Astrocyte (in vitro differentiated cells and primary cell): Measurements from ENCODE around the gene BTN3A1. TPM values are rescaled to one million over a fixed set of nuclear protein-coding genes. Genes with fewer than 3 reads are reported as not detected.

ENCODE experiments used
- DNase-seq: peaks from one replicate; pipeline ENCODE4 v3.0.0-alpha.2; 2010; ENCODE audit warnings: low read depth
- FAIRE-seq: peaks from 2 replicates; lab custom pipeline; 2011; peaks lifted over from hg19 to GRCh38; lab: Jason Lieb, UNC
- H2AFZ ChIP-seq: 2 replicates; pipeline ENCODE4 v1.6.0; 2012; ENCODE audit warnings: low read depth, low read length, inconsistent platforms
- H3K27ac ChIP-seq: 2 replicates; pipeline ENCODE4 v1.5.1; 2011; ENCODE audit warnings: low read depth, low read length, inconsistent platforms
- H3K27me3 ChIP-seq: 2 replicates; pipeline ENCODE4 v1.6.0; 2011; ENCODE audit warnings: low read length, inconsistent platforms; ENCODE audit not compliant: insufficient read depth
- H3K36me3 ChIP-seq: 2 replicates; pipeline ENCODE4 v1.5.1; 2011; ENCODE audit warnings: low read length, inconsistent platforms; ENCODE audit not compliant: insufficient read depth
- H3K4me1 ChIP-seq: 2 replicates; pipeline ENCODE4 v1.5.1; 2011; ENCODE audit warnings: low read length, inconsistent platforms; ENCODE audit not compliant: insufficient read depth
- H3K4me2 ChIP-seq: 2 replicates; pipeline ENCODE4 v1.6.0; 2012; ENCODE audit warnings: low read length, inconsistent platforms
- H3K4me3 ChIP-seq: 2 replicates; pipeline ENCODE4 v1.5.1; 2011; ENCODE audit warnings: low read depth, mild to moderate bottlenecking, low read length, inconsistent platforms; ENCODE audit not compliant: insufficient read depth
- H3K79me2 ChIP-seq: 2 replicates; pipeline ENCODE4 v1.6.0; 2012; ENCODE audit warnings: mild to moderate bottlenecking, low read length, inconsistent platforms; ENCODE audit not compliant: insufficient read depth
- H3K9ac ChIP-seq: 2 replicates; pipeline ENCODE4 v1.6.0; 2012; ENCODE audit warnings: mild to moderate bottlenecking, low read length, inconsistent platforms
- H3K9me3 ChIP-seq: 2 replicates; pipeline ENCODE4 v1.5.1; 2012; ENCODE audit warnings: low read depth, mild to moderate bottlenecking, low read length, inconsistent platforms; ENCODE audit not compliant: insufficient read depth
- H4K20me1 ChIP-seq: 2 replicates; pipeline ENCODE4 v1.6.0; 2012; ENCODE audit warnings: low read length, inconsistent platforms; ENCODE audit not compliant: insufficient read depth
- H3K27ac Mint-ChIP-seq: one replicate; pipeline ENCODE4 v1.8.0; 2021; ENCODE audit warnings: mild to moderate bottlenecking, mixed read lengths; ENCODE audit not compliant: unreplicated experiment
- H3K27me3 Mint-ChIP-seq: one replicate; pipeline ENCODE4 v1.8.0; 2021; ENCODE audit warnings: low read depth, mixed read lengths; ENCODE audit not compliant: unreplicated experiment
- H3K36me3 Mint-ChIP-seq: one replicate; pipeline ENCODE4 v1.8.0; 2021; ENCODE audit warnings: low read depth, mixed read lengths; ENCODE audit not compliant: unreplicated experiment
- H3K4me1 Mint-ChIP-seq: one replicate; pipeline ENCODE4 v1.8.0; 2021; ENCODE audit warnings: low read depth, mixed read lengths; ENCODE audit not compliant: unreplicated experiment
- H3K4me3 Mint-ChIP-seq: one replicate; pipeline ENCODE4 v1.8.0; 2021; ENCODE audit warnings: mild to moderate bottlenecking, moderate library complexity, mixed read lengths; ENCODE audit not compliant: unreplicated experiment
- H3K9me3 Mint-ChIP-seq: one replicate; pipeline ENCODE4 v1.8.0; 2021; ENCODE audit warnings: mild to moderate bottlenecking, mixed read lengths; ENCODE audit not compliant: unreplicated experiment
- EZH2 ChIP-seq: IDR thresholded peaks from 2 replicates; pipeline ENCODE4 v1.6.1; 2012; ENCODE audit warnings: mild to moderate bottlenecking, low read length, inconsistent platforms; ENCODE audit not compliant: insufficient read depth
- total RNA-seq: library from RNA; stranded (reverse); gene quantifications from 2 replicates; pipeline ENCODE4 v1.2.1, GENCODE V29; 2021
- TF ChIP-seq, protein P1 (sequence below): IDR thresholded peaks from 2 replicates; pipeline ENCODE4 v1.5.1; 2011; ENCODE audit warnings: low read depth, mild to moderate bottlenecking, inconsistent platforms, low read length, moderate library complexity; ENCODE audit not compliant: insufficient read depth

BTN3A1 gene
- total RNA-seq, 1 donor from 2014 or later, result 22.2 TPM

DNA sequence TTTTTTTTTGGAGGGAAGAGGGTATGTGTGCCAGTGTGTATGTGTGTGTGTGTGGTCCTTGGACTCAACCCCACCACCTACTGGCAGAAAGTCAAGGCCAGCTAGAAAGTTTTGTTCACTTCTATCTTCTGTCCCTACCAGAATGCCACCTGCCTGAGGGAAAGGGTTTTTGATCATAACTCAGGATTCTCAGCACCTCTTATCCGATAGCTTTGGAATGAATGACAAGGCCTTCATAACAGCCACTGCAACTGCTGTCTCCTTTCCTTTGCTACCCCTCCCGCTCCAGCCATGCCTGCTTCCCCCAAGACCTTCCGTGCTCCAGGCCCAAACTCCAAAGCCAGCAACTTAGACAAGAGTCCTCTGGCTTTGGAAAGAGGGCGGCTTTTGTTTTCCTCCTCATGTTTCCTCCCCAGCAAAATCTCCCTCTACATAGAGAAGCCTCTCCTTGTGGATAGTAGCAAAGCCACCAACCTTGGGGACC is 18.7 kb downstream of the BTN3A1 start:
- peaks cover 16% of the 10 kb centered on the region for H3K79me2 ChIP-seq

GRCh38 chr6:26421259-26422144 is 19.4 kb downstream of the BTN3A1 start:
- TF ChIP-seq, protein P1, sequence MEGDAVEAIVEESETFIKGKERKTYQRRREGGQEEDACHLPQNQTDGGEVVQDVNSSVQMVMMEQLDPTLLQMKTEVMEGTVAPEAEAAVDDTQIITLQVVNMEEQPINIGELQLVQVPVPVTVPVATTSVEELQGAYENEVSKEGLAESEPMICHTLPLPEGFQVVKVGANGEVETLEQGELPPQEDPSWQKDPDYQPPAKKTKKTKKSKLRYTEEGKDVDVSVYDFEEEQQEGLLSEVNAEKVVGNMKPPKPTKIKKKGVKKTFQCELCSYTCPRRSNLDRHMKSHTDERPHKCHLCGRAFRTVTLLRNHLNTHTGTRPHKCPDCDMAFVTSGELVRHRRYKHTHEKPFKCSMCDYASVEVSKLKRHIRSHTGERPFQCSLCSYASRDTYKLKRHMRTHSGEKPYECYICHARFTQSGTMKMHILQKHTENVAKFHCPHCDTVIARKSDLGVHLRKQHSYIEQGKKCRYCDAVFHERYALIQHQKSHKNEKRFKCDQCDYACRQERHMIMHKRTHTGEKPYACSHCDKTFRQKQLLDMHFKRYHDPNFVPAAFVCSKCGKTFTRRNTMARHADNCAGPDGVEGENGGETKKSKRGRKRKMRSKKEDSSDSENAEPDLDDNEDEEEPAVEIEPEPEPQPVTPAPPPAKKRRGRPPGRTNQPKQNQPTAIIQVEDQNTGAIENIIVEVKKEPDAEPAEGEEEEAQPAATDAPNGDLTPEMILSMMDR, result no peak
- TF ChIP-seq EZH2, result no peak
- peak; percentile 54 for FAIRE-seq

More for the DNA sequence above, 18.7 kb downstream of the BTN3A1 start:
- peaks cover 8% of the 10 kb centered on the region for H3K9me3 Mint-ChIP-seq
- FAIRE-seq (no peak), DNase-seq (peak; percentile 33)
- peaks cover 14% of the 10 kb centered on the region for H3K36me3 Mint-ChIP-seq
- H3K27me3 ChIP-seq, result no peaks in the 10 kb centered on the region
- H3K4me1 ChIP-seq, result peaks cover 7% of the 10 kb centered on the region
- H3K9me3 ChIP-seq, result no peaks in the 10 kb centered on the region
- H2AFZ ChIP-seq, result peak overlapping the region; percentile 91
- no peak overlapping the region for H3K4me3 Mint-ChIP-seq
- H3K4me3 ChIP-seq, result peak overlapping the region; percentile 91
- H3K36me3 ChIP-seq, result no peaks in the 10 kb centered on the region
- H3K4me2 ChIP-seq, result peak overlapping the region; percentile 90
- H4K20me1 ChIP-seq, result no peaks in the 10 kb centered on the region
- TF ChIP-seq EZH2, result no peak
- TF ChIP-seq, protein P1, result peak; percentile 35
- H3K27ac Mint-ChIP-seq, result no peak overlapping the region
- peak overlapping the region; percentile 84 for H3K27ac ChIP-seq
- peaks cover 4% of the 10 kb centered on the region for H3K4me1 Mint-ChIP-seq
- H3K27me3 Mint-ChIP-seq, result no peaks in the 10 kb centered on the region
- peak overlapping the region; percentile 97 for H3K9ac ChIP-seq

DNA sequence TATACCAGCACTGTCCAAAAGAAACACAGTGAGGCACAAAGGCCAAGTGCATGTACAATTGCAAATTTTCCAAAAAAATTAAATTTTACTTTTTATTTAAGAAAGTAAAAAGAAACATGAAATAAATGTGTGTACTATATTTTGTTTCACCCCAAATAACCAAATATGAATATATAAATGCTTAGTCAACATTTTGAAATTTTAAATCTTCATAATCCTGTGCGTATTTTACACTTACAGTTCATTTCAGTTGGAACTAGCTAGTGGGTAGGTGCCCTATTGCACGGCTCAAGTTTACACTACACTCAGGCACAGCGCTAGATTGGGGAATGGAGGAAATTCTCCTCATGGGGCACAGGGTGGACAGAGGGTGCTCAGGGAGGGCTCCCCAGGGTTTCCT is 20.3 kb downstream of the BTN3A1 start:
- no peak overlapping the region for H3K27ac ChIP-seq
- no peaks in the 10 kb centered on the region for H4K20me1 ChIP-seq
- H3K9ac ChIP-seq, result peak overlapping the region; percentile 97
- no peaks in the 10 kb centered on the region for H3K27me3 ChIP-seq
- peaks cover 12% of the 10 kb centered on the region for H3K36me3 ChIP-seq
- TF ChIP-seq EZH2, result no peak
- TF ChIP-seq, protein P1, result no peak
- no peak for FAIRE-seq
- no peak overlapping the region for H3K27ac Mint-ChIP-seq
- peak overlapping the region; percentile 90 for H3K4me2 ChIP-seq
- peaks cover 23% of the 10 kb centered on the region for H3K36me3 Mint-ChIP-seq
- peaks cover 8% of the 10 kb centered on the region for H3K9me3 Mint-ChIP-seq
- peaks cover 1% of the 10 kb centered on the region for H3K4me1 Mint-ChIP-seq
- peak overlapping the region; percentile 52 for H3K4me3 Mint-ChIP-seq
- no peak for DNase-seq
- H3K79me2 ChIP-seq, result peaks cover 16% of the 10 kb centered on the region
- H3K27me3 Mint-ChIP-seq, result no peaks in the 10 kb centered on the region
- peaks cover 7% of the 10 kb centered on the region for H3K4me1 ChIP-seq
- no peaks in the 10 kb centered on the region for H3K9me3 ChIP-seq
- H3K4me3 ChIP-seq, result peak overlapping the region; percentile 91
- no peak overlapping the region for H2AFZ ChIP-seq

More at GRCh38 chr6:26421259-26422144, 19.4 kb downstream of the BTN3A1 start:
- Histone ChIP-seq H4K20me1 (no peaks in the 10 kb centered on the region), H3K79me2 (peaks cover 16% of the 10 kb centered on the region), H3K27me3 (no peaks in the 10 kb centered on the region), H3K4me1 (peaks cover 7% of the 10 kb centered on the region), H3K4me3 (peak overlapping the region; percentile 91), H2AFZ (peak overlapping the region; percentile 91), H3K27ac (peak overlapping the region; percentile 84), H3K4me2 (peak overlapping the region; percentile 90), H3K36me3 (peaks cover 5% of the 10 kb centered on the region), H3K9me3 (no peaks in the 10 kb centered on the region), H3K9ac (peak overlapping the region; percentile 97)
- Mint-ChIP-seq H3K36me3 (peaks cover 18% of the 10 kb centered on the region), H3K4me3 (no peak overlapping the region), H3K27me3 (no peaks in the 10 kb centered on the region), H3K4me1 (peaks cover 1% of the 10 kb centered on the region), H3K27ac (no peak overlapping the region), H3K9me3 (peaks cover 8% of the 10 kb centered on the region)
- DNase-seq, result peak; percentile 84
